A549 (cell line): ENCODE data around the gene NELFE.

ENCODE experiments used
- CHD4 ChIP-seq: fragments of 200-600 bp; sonication (generic); IDR thresholded peaks from 2 replicates; pipeline ENCODE4 v1.6.1; 2016; ENCODE audit warnings: antibody characterized with exemption, mild to moderate bottlenecking, borderline replicate concordance
- POLR2A ChIP-seq: IDR thresholded peaks from 2 replicates; pipeline ENCODE4 v1.6.1; 2012; ENCODE audit warnings: mild to moderate bottlenecking, low read length
- RAD21 ChIP-seq, 2 experiments: fragments of >200 bp in 1 of 2; sonication (Bioruptor Twin) in 1 of 2; formaldehyde crosslinking in 1 of 2; IDR thresholded peaks in 1 of 2; conservative IDR thresholded peaks in 1 of 2; 2 replicates in 1 of 2; 3 replicates in 1 of 2; pipeline ENCODE4 v1.6.1; 2012 to 2018; ENCODE audit warnings: inconsistent platforms in 1 of 2
- RFX5 ChIP-seq: fragments of 450-650 bp; IDR thresholded peaks from 2 replicates; pipeline ENCODE4 v1.7.1; 2014; ENCODE audit warnings: antibody characterized with exemption, mild to moderate bottlenecking, moderate library complexity
- TF ChIP-seq, protein P1 (sequence below): fragments of >200 bp; sonication (Bioruptor Twin); formaldehyde crosslinking; IDR thresholded peaks from 3 replicates; pipeline ENCODE4 v1.5.1; 2016

DNA sequence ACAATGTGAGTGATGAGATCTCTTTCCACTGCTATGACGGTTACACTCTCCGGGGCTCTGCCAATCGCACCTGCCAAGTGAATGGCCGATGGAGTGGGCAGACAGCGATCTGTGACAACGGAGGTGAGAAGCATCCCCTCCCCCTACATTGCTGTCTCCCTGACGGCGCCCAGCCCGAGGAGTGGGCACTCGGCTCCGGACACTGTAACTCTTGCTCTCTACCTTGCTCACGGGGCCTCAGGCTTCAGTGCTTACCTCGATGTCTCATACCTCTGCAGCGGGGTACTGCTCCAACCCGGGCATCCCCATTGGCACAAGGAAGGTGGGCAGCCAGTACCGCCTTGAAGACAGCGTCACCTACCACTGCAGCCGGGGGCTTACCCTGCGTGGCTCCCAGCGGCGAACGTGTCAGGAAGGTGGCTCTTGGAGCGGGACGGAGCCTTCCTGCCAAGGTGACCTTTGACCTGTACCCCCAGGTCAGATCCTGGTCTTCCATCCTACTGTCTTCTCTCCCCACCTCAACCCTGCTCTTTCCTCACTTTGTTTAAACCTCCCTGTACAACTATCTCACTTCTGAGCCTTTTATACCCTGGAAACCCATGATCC, 11.6 kb downstream of the NELFE start:
- no peak for TF ChIP-seq RFX5
- TF ChIP-seq, protein P1, sequence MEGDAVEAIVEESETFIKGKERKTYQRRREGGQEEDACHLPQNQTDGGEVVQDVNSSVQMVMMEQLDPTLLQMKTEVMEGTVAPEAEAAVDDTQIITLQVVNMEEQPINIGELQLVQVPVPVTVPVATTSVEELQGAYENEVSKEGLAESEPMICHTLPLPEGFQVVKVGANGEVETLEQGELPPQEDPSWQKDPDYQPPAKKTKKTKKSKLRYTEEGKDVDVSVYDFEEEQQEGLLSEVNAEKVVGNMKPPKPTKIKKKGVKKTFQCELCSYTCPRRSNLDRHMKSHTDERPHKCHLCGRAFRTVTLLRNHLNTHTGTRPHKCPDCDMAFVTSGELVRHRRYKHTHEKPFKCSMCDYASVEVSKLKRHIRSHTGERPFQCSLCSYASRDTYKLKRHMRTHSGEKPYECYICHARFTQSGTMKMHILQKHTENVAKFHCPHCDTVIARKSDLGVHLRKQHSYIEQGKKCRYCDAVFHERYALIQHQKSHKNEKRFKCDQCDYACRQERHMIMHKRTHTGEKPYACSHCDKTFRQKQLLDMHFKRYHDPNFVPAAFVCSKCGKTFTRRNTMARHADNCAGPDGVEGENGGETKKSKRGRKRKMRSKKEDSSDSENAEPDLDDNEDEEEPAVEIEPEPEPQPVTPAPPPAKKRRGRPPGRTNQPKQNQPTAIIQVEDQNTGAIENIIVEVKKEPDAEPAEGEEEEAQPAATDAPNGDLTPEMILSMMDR = no peak
- TF ChIP-seq RAD21 (conservative IDR thresholded peaks at IDR 0.05 in 1 of 2, IDR thresholded peaks at IDR 0.05 in 1 of 2) = no peak
- TF ChIP-seq POLR2A = no peak
- no peak for TF ChIP-seq CHD4
